Glutamatergic neuron (in vitro differentiated cells): Measurements from ENCODE around the gene ZNF366. TPM values are rescaled to one million over a fixed set of nuclear protein-coding genes. Genes with fewer than 3 reads are reported as not detected.

ENCODE experiments used
- DNase-seq: peaks from one replicate; pipeline ENCODE4 v3.0.0; 2022
- H3K27ac Mint-ChIP-seq: one replicate; pipeline ENCODE4 v1.8.0; 2020; ENCODE audit warnings: mild to moderate bottlenecking, mixed read lengths, inconsistent platforms; ENCODE audit not compliant: unreplicated experiment
- H3K27me3 Mint-ChIP-seq: one replicate; pipeline ENCODE4 v1.8.0; 2020; ENCODE audit warnings: mild to moderate bottlenecking, moderate library complexity, mixed read lengths, inconsistent platforms; ENCODE audit not compliant: unreplicated experiment
- H3K36me3 Mint-ChIP-seq: one replicate; pipeline ENCODE4 v1.8.0; 2020; ENCODE audit warnings: mild to moderate bottlenecking, mixed read lengths, inconsistent platforms; ENCODE audit not compliant: unreplicated experiment
- H3K4me1 Mint-ChIP-seq: one replicate; pipeline ENCODE4 v1.8.0; 2020; ENCODE audit warnings: mild to moderate bottlenecking, low read depth, mixed read lengths, inconsistent platforms; ENCODE audit not compliant: unreplicated experiment
- H3K4me3 Mint-ChIP-seq: one replicate; pipeline ENCODE4 v1.8.0; 2020; ENCODE audit warnings: mild to moderate bottlenecking, mixed read lengths, inconsistent platforms; ENCODE audit not compliant: unreplicated experiment
- H3K9me3 Mint-ChIP-seq: one replicate; pipeline ENCODE4 v1.8.0; 2020; ENCODE audit warnings: mild to moderate bottlenecking, moderate library complexity, mixed read lengths, inconsistent platforms; ENCODE audit not compliant: unreplicated experiment
- total RNA-seq: library from RNA; stranded (reverse); fragmentation: NEBNext Ultra II Directional; extraction: Animal tissue kit (Norgen Biotek cat#: 25700); gene quantifications from one replicate; pipeline ENCODE4 v1.2.1, GENCODE V29; 2021; ENCODE audit not compliant: unreplicated experiment
- TF ChIP-seq, protein P1 (sequence below): fragments of 200-600 bp; sonication (generic); IDR thresholded peaks from one replicate; pipeline ENCODE4 v1.5.0; 2021; ENCODE audit not compliant: partially characterized antibody, unreplicated experiment

ZNF366 gene
- total RNA-seq, 1 donor from 2014 or later: not detected

GRCh38 chr5:72465601-72466563, 41.3 kb downstream of the ZNF366 start:
- Mint-ChIP-seq H3K27ac (no peak overlapping the region), H3K4me1 (peaks cover 18% of the 10 kb centered on the region), H3K9me3 (no peaks in the 10 kb centered on the region), H3K27me3 (peaks cover 1% of the 10 kb centered on the region), H3K4me3 (no peak overlapping the region), H3K36me3 (peaks cover 6% of the 10 kb centered on the region)
- TF ChIP-seq, protein P1, sequence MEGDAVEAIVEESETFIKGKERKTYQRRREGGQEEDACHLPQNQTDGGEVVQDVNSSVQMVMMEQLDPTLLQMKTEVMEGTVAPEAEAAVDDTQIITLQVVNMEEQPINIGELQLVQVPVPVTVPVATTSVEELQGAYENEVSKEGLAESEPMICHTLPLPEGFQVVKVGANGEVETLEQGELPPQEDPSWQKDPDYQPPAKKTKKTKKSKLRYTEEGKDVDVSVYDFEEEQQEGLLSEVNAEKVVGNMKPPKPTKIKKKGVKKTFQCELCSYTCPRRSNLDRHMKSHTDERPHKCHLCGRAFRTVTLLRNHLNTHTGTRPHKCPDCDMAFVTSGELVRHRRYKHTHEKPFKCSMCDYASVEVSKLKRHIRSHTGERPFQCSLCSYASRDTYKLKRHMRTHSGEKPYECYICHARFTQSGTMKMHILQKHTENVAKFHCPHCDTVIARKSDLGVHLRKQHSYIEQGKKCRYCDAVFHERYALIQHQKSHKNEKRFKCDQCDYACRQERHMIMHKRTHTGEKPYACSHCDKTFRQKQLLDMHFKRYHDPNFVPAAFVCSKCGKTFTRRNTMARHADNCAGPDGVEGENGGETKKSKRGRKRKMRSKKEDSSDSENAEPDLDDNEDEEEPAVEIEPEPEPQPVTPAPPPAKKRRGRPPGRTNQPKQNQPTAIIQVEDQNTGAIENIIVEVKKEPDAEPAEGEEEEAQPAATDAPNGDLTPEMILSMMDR: no peak
- DNase-seq: no peak

GRCh38 chr5:72465066-72465465, 42.1 kb downstream of the ZNF366 start:
- Mint-ChIP-seq H3K27me3 (peaks cover 1% of the 10 kb centered on the region), H3K27ac (no peak overlapping the region)

DNA sequence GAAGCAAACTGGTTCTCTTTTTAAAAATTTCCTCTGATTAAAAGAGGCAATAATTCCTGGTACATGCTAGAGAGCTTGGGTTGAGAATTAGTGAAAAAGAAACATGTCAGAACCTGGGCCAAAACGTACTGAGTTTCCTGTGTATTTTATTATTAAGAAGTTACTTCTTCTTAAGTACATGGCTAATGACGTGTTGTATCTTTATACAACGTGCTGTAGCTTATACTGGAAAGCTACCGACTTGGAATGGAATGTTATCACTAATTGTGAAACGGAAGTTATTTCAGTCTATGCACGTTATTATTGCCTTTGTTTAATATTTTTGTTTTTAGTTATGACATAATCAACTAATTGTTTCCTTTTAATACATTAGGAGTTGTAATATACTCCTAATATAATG, 43.1 kb downstream of the ZNF366 start:
- Mint-ChIP-seq H3K4me1 (peaks cover 18% of the 10 kb centered on the region), H3K9me3 (peaks cover 2% of the 10 kb centered on the region), H3K27me3 (peaks cover 1% of the 10 kb centered on the region), H3K4me3 (no peak overlapping the region), H3K27ac (no peak overlapping the region), H3K36me3 (peaks cover 7% of the 10 kb centered on the region)
- no peak for DNase-seq
- TF ChIP-seq, protein P1: no peak

More at GRCh38 chr5:72465066-72465465, 42.1 kb downstream of the ZNF366 start:
- H3K36me3 Mint-ChIP-seq: peaks cover 7% of the 10 kb centered on the region
- no peaks in the 10 kb centered on the region for H3K9me3 Mint-ChIP-seq
- no peak overlapping the region for H3K4me3 Mint-ChIP-seq
- TF ChIP-seq, protein P1: no peak
- no peak for DNase-seq
- peaks cover 18% of the 10 kb centered on the region for H3K4me1 Mint-ChIP-seq

- TF ChIP-seq, protein P1: peak; percentile 19
- Mint-ChIP-seq H3K9me3 (peaks cover 2% of the 10 kb centered on the region), H3K4me1 (peaks cover 12% of the 10 kb centered on the region), H3K4me3 (no peak overlapping the region), H3K27me3 (peaks cover 1% of the 10 kb centered on the region), H3K36me3 (peaks cover 7% of the 10 kb centered on the region), H3K27ac (no peak overlapping the region)
- DNase-seq: no peak
Observed at GRCh38 chr5:72463449-72464052, 43.7 kb downstream of the ZNF366 start.
